Measurements from ENCODE around the gene SLC22A12.

- TF ChIP-seq CTCF (IDR thresholded peaks at IDR 0.05) (no peak), EZH2 (IDR thresholded peaks at IDR 0.05) (no peak)
Observed at GRCh38 chr11:64611176-64611575, 20.2 kb downstream of the SLC22A12 start.

Data from neural progenitor cell (in vitro differentiated cells).